ENCODE results near the gene HGFAC. TPM values are rescaled to one million over a fixed set of nuclear protein-coding genes. Genes with fewer than 3 reads are reported as not detected.

Gene HGFAC
- total and polyA plus RNA-seq, 2 of the 13 experiments (the other 11 are each of a cell fraction or from before 2014, with no cell fraction given), result 8.5 to 63.6 TPM

DNA sequence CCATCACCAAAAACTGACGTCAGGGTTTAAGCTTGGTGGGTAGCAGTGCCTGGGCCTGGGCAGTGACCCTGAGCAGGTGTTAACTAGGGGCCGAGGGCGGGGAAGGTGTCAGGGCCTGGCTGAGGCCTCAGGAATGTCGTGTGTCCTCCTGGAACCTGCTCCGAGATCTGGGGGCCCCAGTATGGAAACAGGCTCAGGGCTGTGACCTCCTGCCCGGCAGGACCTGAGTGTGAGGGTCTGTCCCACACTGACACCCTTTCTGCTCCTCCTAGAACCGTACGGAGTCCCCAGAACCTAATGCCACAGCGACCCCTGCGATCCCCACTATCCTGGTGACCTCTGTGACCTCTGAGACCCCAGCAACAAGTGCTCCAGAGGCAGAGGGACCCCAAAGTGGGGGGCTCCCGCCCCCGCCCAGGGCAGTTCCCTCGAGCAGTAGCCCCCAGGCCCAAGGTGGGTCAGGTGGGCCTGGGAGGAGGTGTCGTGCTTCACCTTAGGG is 741 bp downstream of the HGFAC start (continued):
- TF ChIP-seq ARID2 (CRISPR knock-in tag; IDR thresholded peaks at IDR 0.05; ENCODE audit: borderline replicate concordance), result no peak
- TF ChIP-seq ZBTB1 (CRISPR knock-in tag; IDR thresholded peaks at IDR 0.05; ENCODE audit: borderline replicate concordance), result no peak
- peak; percentile 39 to 58; a peak in 3 of 4 replicates for TF ChIP-seq NR2F1 (CRISPR knock-in tag; IDR thresholded peaks at IDR 0.05)
- no peak for TF ChIP-seq TEAD2 (CRISPR knock-in tag; IDR thresholded peaks at IDR 0.05)
- peak; percentile 56; the same call in 1 of the 2 replicates for TF ChIP-seq ARNT2 (CRISPR knock-in tag; IDR thresholded peaks at IDR 0.05; ENCODE audit: low read depth)
- TF ChIP-seq ZNF44 (CRISPR knock-in tag; IDR thresholded peaks at IDR 0.05), result no peak
- TF ChIP-seq TRIM24 (CRISPR knock-in tag; IDR thresholded peaks at IDR 0.05), result no peak
- TF ChIP-seq CCDC6 (CRISPR knock-in tag; IDR thresholded peaks at IDR 0.05), result no peak
- no peak for TF ChIP-seq JUNB (CRISPR knock-in tag; IDR thresholded peaks at IDR 0.05; ENCODE audit: borderline replicate concordance)
- TF ChIP-seq, protein P1, sequence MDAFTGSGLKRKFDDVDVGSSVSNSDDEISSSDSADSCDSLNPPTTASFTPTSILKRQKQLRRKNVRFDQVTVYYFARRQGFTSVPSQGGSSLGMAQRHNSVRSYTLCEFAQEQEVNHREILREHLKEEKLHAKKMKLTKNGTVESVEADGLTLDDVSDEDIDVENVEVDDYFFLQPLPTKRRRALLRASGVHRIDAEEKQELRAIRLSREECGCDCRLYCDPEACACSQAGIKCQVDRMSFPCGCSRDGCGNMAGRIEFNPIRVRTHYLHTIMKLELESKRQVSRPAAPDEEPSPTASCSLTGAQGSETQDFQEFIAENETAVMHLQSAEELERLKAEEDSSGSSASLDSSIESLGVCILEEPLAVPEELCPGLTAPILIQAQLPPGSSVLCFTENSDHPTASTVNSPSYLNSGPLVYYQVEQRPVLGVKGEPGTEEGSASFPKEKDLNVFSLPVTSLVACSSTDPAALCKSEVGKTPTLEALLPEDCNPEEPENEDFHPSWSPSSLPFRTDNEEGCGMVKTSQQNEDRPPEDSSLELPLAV (CRISPR knock-in tag; conservative IDR thresholded peaks at IDR 0.05; ENCODE audit: low read depth), result no peak
- TF ChIP-seq THAP11 (CRISPR knock-in tag; IDR thresholded peaks at IDR 0.05), result no peak
- TF ChIP-seq YY1 (IDR thresholded peaks at IDR 0.05; ENCODE audit: insufficient read depth, insufficient replicate concordance, low read depth, low read length), result peak; percentile 35
- TF ChIP-seq, protein P2, sequence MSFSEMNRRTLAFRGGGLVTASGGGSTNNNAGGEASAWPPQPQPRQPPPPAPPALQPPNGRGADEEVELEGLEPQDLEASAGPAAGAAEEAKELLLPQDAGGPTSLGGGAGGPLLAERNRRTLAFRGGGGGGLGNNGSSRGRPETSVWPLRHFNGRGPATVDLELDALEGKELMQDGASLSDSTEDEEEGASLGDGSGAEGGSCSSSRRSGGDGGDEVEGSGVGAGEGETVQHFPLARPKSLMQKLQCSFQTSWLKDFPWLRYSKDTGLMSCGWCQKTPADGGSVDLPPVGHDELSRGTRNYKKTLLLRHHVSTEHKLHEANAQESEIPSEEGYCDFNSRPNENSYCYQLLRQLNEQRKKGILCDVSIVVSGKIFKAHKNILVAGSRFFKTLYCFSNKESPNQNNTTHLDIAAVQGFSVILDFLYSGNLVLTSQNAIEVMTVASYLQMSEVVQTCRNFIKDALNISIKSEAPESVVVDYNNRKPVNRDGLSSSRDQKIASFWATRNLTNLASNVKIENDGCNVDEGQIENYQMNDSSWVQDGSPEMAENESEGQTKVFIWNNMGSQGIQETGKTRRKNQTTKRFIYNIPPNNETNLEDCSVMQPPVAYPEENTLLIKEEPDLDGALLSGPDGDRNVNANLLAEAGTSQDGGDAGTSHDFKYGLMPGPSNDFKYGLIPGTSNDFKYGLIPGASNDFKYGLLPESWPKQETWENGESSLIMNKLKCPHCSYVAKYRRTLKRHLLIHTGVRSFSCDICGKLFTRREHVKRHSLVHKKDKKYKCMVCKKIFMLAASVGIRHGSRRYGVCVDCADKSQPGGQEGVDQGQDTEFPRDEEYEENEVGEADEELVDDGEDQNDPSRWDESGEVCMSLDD (CRISPR knock-in tag; IDR thresholded peaks at IDR 0.05; ENCODE audit: borderline replicate concordance), result no peak
- peak; percentile 10 for TF ChIP-seq NCOA1 (CRISPR knock-in tag; IDR thresholded peaks at IDR 0.05)
- TF ChIP-seq ZFYVE20 (CRISPR knock-in tag; IDR thresholded peaks at IDR 0.05; ENCODE audit: borderline replicate concordance, low read depth), result no peak
- no peak for TF ChIP-seq SRSF9 (IDR thresholded peaks at IDR 0.05; ENCODE audit: borderline replicate concordance, insufficient read depth, low read depth, low read length, poor library complexity, severe bottlenecking)
- TF ChIP-seq ZNF841 (CRISPR knock-in tag; IDR thresholded peaks at IDR 0.05; ENCODE audit: borderline replicate concordance), result no peak
- TF ChIP-seq, protein P3, sequence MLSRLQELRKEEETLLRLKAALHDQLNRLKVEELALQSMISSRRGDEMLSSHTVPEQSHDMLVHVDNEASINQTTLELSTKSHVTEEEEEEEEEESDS (CRISPR knock-in tag; IDR thresholded peaks at IDR 0.05; ENCODE audit: borderline replicate concordance), result no peak
- TF ChIP-seq, protein P4, sequence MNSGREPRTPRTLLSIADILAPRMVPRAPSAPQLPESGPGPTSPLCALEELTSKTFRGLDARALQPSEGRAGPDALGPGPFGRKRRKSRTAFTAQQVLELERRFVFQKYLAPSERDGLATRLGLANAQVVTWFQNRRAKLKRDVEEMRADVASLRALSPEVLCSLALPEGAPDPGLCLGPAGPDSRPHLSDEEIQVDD (CRISPR knock-in tag; IDR thresholded peaks at IDR 0.05; ENCODE audit: borderline replicate concordance), result no peak
- TF ChIP-seq ZNF678 (CRISPR knock-in tag; IDR thresholded peaks at IDR 0.05), result 0 out of 2 replicates have a peak, but pooled peaks have one; percentile 7
- no peak for TF ChIP-seq HNF4G (IDR thresholded peaks at IDR 0.05; ENCODE audit: borderline replicate concordance, low read depth, low read length)
- TF ChIP-seq HNF4G (CRISPR knock-in tag; IDR thresholded peaks at IDR 0.05; ENCODE audit: borderline replicate concordance, low read depth), result no peak
- TF ChIP-seq CHCHD3 (CRISPR knock-in tag; IDR thresholded peaks at IDR 0.05), result 0 out of 2 replicates have a peak, but pooled peaks have one; percentile 12
- TF ChIP-seq ZFP82 (CRISPR knock-in tag; IDR thresholded peaks at IDR 0.05; ENCODE audit: borderline replicate concordance), result no peak; the same call in 1 of the 2 replicates
- no peak for TF ChIP-seq MBD4 (IDR thresholded peaks at IDR 0.05; ENCODE audit: borderline replicate concordance, low read length)

Data from HepG2 (cell line).